ENCODE data around the gene ZNF662.

ZNF662 gene

GRCh38 chr3:42868841-42869240 lies 37.1 kb upstream of the ZNF662 start:
- H3K27ac Mint-ChIP-seq = no peak overlapping the region
- peaks cover 8% of the 10 kb centered on the region for H3K4me1 Mint-ChIP-seq
- H3K9me3 Mint-ChIP-seq = no peaks in the 10 kb centered on the region
- DNase-seq = no peak
- H3K4me3 Mint-ChIP-seq = no peak overlapping the region
- H3K36me3 Mint-ChIP-seq (ENCODE audit: low read depth) = no peaks in the 10 kb centered on the region
- no peak for TF ChIP-seq CTCF (IDR thresholded peaks at IDR 0.05)
- peaks cover 18% of the 10 kb centered on the region for H3K27me3 Mint-ChIP-seq (ENCODE audit: low read depth, poor library complexity)

GRCh38 chr3:42871592-42872196 lies 34.2 kb upstream of the ZNF662 start:
- Mint-ChIP-seq H3K4me1 (peaks cover 8% of the 10 kb centered on the region), H3K27ac (no peak overlapping the region), H3K36me3 (ENCODE audit: low read depth) (no peaks in the 10 kb centered on the region), H3K9me3 (no peaks in the 10 kb centered on the region), H3K27me3 (ENCODE audit: low read depth, poor library complexity) (peaks cover 32% of the 10 kb centered on the region), H3K4me3 (no peak overlapping the region)
- TF ChIP-seq CTCF (IDR thresholded peaks at IDR 0.05) = no peak
- DNase-seq = no peak

GRCh38 chr3:42872718-42873117 lies 33.2 kb upstream of the ZNF662 start:
- DNase-seq = no peak
- Mint-ChIP-seq H3K4me3 (no peak overlapping the region), H3K9me3 (no peaks in the 10 kb centered on the region), H3K36me3 (ENCODE audit: low read depth) (no peaks in the 10 kb centered on the region), H3K27ac (peak overlapping the region; percentile 3), H3K27me3 (ENCODE audit: low read depth, poor library complexity) (peaks cover 40% of the 10 kb centered on the region), H3K4me1 (peaks cover 8% of the 10 kb centered on the region)
- TF ChIP-seq CTCF (IDR thresholded peaks at IDR 0.05) = no peak

- H3K4me3 Mint-ChIP-seq = no peak overlapping the region
- no peak overlapping the region for H3K27ac Mint-ChIP-seq
- H3K4me1 Mint-ChIP-seq = peaks cover 8% of the 10 kb centered on the region
- DNase-seq = no peak
- no peaks in the 10 kb centered on the region for H3K9me3 Mint-ChIP-seq
- peaks cover 42% of the 10 kb centered on the region for H3K27me3 Mint-ChIP-seq (ENCODE audit: low read depth, poor library complexity)
- H3K36me3 Mint-ChIP-seq (ENCODE audit: low read depth) = no peaks in the 10 kb centered on the region
- no peak for TF ChIP-seq CTCF (IDR thresholded peaks at IDR 0.05)
These were observed 32.5 kb upstream of the ZNF662 start for GRCh38 chr3:42873221-42873982.

- Mint-ChIP-seq H3K27me3 (ENCODE audit: low read depth, poor library complexity) (peaks cover 49% of the 10 kb centered on the region), H3K4me1 (peaks cover 8% of the 10 kb centered on the region), H3K36me3 (ENCODE audit: low read depth) (no peaks in the 10 kb centered on the region), H3K9me3 (no peaks in the 10 kb centered on the region), H3K27ac (no peak overlapping the region), H3K4me3 (no peak overlapping the region)
- no peak for DNase-seq
- TF ChIP-seq CTCF (IDR thresholded peaks at IDR 0.05) = no peak
These were observed 31.2 kb upstream of the ZNF662 start for GRCh38 chr3:42874749-42875148.

All from nephron progenitor cell (in vitro differentiated cells).